Muscle layer of duodenum (tissue), 2 donors: ENCODE data around the gene FOXP4.

Source experiments
- H3K27ac ChIP-seq: one replicate; pipeline ENCODE4 v1.7.0; 2013; ENCODE audit warnings: mild to moderate bottlenecking, low read length
- H3K27me3 ChIP-seq: one replicate; pipeline ENCODE4 v1.7.0; 2013; ENCODE audit warnings: low read depth, mild to moderate bottlenecking, control low read depth, low read length
- H3K36me3 ChIP-seq, 2 donors: one replicate each; pipeline ENCODE4 v1.7.0; 2013; ENCODE audit warnings: low read length in 2 of 2, control low read depth in 1 of 2, mild to moderate bottlenecking in 1 of 2; ENCODE audit not compliant: insufficient read depth in 2 of 2, control insufficient read depth in 1 of 2
- H3K4me1 ChIP-seq, 2 donors: one replicate each; pipeline ENCODE4 v1.7.0; 2013; ENCODE audit warnings: low read length in 2 of 2, mild to moderate bottlenecking in 2 of 2, control low read depth in 1 of 2, moderate library complexity in 1 of 2; ENCODE audit not compliant: insufficient read depth in 2 of 2, control insufficient read depth in 1 of 2
- H3K4me3 ChIP-seq, 2 donors: one replicate each; pipeline ENCODE4 v1.7.0; 2013; ENCODE audit warnings: low read length in 2 of 2, low read depth in 1 of 2, mild to moderate bottlenecking in 1 of 2
- H3K9me3 ChIP-seq, 2 donors: one replicate each; pipeline ENCODE4 v1.7.0; 2013; ENCODE audit warnings: low read length in 2 of 2, control low read depth in 1 of 2, mild to moderate bottlenecking in 1 of 2; ENCODE audit not compliant: control insufficient read depth in 1 of 2
- donor health status: healthy.

FOXP4 gene

GRCh38 chr6:41644297-41644879, 98.2 kb downstream of the FOXP4 start:
- H3K4me1 ChIP-seq = peaks cover 0 to 5% of the 10 kb centered on the region in 2 donors
- H3K4me3 ChIP-seq = no peak overlapping the region

GRCh38 chr6:41645007-41645618, 98.9 kb downstream of the FOXP4 start:
- H3K27ac ChIP-seq = no peak overlapping the region
- no peaks in the 10 kb centered on the region for H3K9me3 ChIP-seq
- H3K36me3 ChIP-seq = no peaks in the 10 kb centered on the region
- H3K27me3 ChIP-seq = peaks cover under 1% of the 10 kb centered on the region
- no peak overlapping the region for H3K4me3 ChIP-seq
- no peaks in the 10 kb centered on the region for H3K4me1 ChIP-seq

More at GRCh38 chr6:41644297-41644879, 98.2 kb downstream of the FOXP4 start:
- no peak overlapping the region for H3K27ac ChIP-seq
- H3K27me3 ChIP-seq = peaks cover 8% of the 10 kb centered on the region
- no peaks in the 10 kb centered on the region for H3K36me3 ChIP-seq
- H3K9me3 ChIP-seq = no peaks in the 10 kb centered on the region

DNA sequence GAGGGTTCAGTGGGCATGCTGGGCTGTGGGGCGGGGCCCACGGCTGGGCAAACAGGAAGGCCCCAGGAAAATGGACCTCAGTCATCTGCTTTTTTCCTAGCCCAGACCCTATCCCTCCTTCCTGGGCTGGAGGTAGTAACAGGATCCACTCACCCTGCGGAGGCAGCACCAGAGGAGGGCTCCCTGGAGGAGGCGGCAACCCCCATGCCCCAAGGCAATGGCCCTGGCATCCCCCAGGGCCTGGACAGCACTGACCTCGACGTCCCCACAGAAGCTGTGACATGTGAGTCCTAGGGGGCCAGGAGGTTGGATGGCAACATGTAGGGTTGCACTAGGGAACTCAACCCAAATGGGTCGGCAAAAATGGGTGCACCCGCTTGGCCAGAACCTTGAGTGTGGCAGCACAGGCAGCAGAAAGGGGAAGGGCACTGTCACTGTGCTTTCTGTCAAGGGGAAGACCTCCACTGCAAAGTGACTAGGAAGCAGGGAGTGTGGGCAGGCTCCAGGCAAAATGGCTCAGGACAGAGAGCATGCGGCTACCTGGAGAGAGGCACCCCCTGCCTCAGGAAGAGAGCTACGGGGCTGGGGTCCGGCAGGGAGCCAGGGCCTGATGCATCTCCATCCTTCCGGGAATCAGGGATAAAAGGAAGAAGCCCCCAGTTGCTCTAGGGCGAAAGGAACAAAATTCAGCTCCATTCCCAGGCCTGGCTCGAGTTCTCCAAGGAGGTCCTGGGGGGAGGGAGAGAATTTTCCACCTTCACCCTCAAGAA, 100.0 kb downstream of the FOXP4 start:
- Histone ChIP-seq H3K27me3 (no peaks in the 10 kb centered on the region), H3K4me3 (no peak overlapping the region), H3K9me3 (no peaks in the 10 kb centered on the region), H3K4me1 (no peaks in the 10 kb centered on the region), H3K36me3 (no peaks in the 10 kb centered on the region), H3K27ac (no peak overlapping the region)

- H3K36me3 ChIP-seq = no peaks in the 10 kb centered on the region
- no peak overlapping the region for H3K4me3 ChIP-seq
- H3K27ac ChIP-seq = no peak overlapping the region
- no peaks in the 10 kb centered on the region for H3K4me1 ChIP-seq
- H3K9me3 ChIP-seq = no peaks in the 10 kb centered on the region
- no peaks in the 10 kb centered on the region for H3K27me3 ChIP-seq
Measured at GRCh38 chr6:41647061-41647511, 100.9 kb downstream of the FOXP4 start.

GRCh38 chr6:41648070-41648585, 101.9 kb downstream of the FOXP4 start:
- no peaks in the 10 kb centered on the region for H3K27me3 ChIP-seq
- no peaks in the 10 kb centered on the region for H3K9me3 ChIP-seq
- no peak overlapping the region for H3K27ac ChIP-seq
- H3K4me1 ChIP-seq = no peaks in the 10 kb centered on the region
- no peaks in the 10 kb centered on the region for H3K36me3 ChIP-seq
- H3K4me3 ChIP-seq = no peak overlapping the region

GRCh38 chr6:41648921-41649320, 102.7 kb downstream of the FOXP4 start:
- no peaks in the 10 kb centered on the region for H3K36me3 ChIP-seq
- no peak overlapping the region for H3K4me3 ChIP-seq
- H3K4me1 ChIP-seq = no peaks in the 10 kb centered on the region
- H3K27me3 ChIP-seq = no peaks in the 10 kb centered on the region
- no peak overlapping the region for H3K27ac ChIP-seq
- no peaks in the 10 kb centered on the region for H3K9me3 ChIP-seq

DNA sequence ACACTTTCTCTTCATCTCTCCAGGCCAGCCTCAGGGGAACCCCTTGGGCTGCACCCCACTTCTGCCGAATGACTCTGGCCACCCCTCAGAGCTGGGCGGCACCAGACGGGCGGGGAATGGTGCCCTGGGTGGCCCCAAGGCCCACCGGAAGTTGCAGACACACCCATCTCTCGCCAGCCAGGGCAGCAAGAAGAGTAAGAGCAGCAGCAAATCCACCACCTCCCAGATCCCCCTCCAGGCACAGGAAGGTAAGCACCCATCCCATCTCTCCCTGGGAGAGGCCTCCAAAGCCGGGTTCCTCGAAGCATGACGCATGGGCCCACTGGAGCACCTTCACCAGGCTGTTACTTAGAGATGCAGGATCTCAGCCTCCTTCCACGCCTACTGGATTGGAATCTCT, 103.4 kb downstream of the FOXP4 start:
- Histone ChIP-seq H3K36me3 (no peaks in the 10 kb centered on the region), H3K27ac (no peak overlapping the region), H3K9me3 (no peaks in the 10 kb centered on the region), H3K4me1 (no peaks in the 10 kb centered on the region), H3K27me3 (no peaks in the 10 kb centered on the region), H3K4me3 (no peak overlapping the region)

DNA sequence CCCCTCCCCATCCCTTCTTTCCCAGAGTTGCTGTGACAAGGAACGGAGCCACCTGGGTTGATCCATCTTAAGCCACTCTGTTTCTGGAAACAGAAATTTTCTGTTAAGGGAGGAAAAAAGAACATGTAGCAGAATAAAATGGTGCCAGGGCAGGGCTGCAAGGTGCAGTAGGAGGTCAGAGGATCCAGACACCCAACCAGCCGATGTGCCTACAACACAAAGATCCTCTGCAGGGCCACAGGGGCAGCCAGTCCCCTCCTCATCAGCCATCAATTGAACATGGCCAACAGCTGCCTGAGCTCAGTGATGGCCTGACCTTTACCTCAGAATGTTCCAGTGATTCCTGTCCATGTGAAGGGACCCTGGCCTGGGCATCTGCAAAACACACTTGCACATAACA, 103.9 kb downstream of the FOXP4 start:
- H3K27me3 ChIP-seq = no peaks in the 10 kb centered on the region
- no peak overlapping the region for H3K27ac ChIP-seq
- H3K9me3 ChIP-seq = no peaks in the 10 kb centered on the region
- no peaks in the 10 kb centered on the region for H3K4me1 ChIP-seq
- H3K36me3 ChIP-seq = no peaks in the 10 kb centered on the region
- H3K4me3 ChIP-seq = no peak overlapping the region

DNA sequence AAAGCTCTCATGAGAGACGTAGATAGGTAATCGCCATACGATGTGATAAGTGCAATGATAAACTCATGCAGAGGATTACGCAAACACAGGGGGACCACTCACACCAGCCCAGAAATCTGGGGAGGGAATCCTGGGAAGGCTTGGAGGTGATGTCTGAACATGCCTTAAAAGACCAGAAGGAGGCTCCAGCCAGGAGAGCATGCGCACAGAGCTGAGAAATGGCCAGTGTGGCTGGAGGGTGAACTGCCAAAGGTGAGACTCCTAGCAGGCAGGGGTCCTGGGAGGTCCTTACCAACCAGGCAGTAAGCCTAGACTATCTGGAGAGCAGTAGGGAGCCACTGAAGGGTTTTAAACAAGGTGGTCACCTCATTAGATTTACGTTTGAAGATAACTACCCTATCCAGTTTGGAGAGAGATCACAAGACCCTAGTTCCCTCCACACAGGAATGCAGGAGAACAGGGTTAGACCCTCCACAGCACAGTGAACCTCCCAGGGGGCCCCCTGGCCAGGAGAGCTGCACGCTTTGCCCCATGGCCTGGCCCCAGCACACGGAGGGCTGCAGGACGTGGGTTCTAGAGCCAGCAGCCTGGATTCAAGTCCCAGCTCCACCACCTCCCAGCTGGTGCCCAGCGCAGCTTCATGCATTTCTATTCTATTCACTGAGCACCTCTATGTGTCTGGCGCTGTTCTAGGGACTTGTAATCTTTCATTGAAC, 105.2 kb downstream of the FOXP4 start:
- H3K4me3 ChIP-seq = no peak overlapping the region
- H3K36me3 ChIP-seq = no peaks in the 10 kb centered on the region
- H3K9me3 ChIP-seq = no peaks in the 10 kb centered on the region
- no peaks in the 10 kb centered on the region for H3K4me1 ChIP-seq
- no peak overlapping the region for H3K27ac ChIP-seq
- no peaks in the 10 kb centered on the region for H3K27me3 ChIP-seq
